ENCODE measurements around the gene CALCOCO1. TPM values are rescaled to one million over a fixed set of nuclear protein-coding genes. Genes with fewer than 3 reads are reported as not detected.

Gene CALCOCO1
- total and polyA plus RNA-seq, 2 of the 8 experiments (the other 6 are each of a cell fraction or from before 2014, with no cell fraction given): 20.3 to 39.3 TPM

- no peak for TF ChIP-seq CHD7 (IDR thresholded peaks at IDR 0.05; ENCODE audit: insufficient replicate concordance, low read length)
- no peak for TF ChIP-seq TCF12 (IDR thresholded peaks at IDR 0.05; ENCODE audit: low read depth, low read length)
- TF ChIP-seq CHD2 (IDR thresholded peaks at IDR 0.05; ENCODE audit: low read length): no peak
- TF ChIP-seq SP4 (IDR thresholded peaks at IDR 0.05; ENCODE audit: low read length): no peak
- no peak for TF ChIP-seq RFX5 (IDR thresholded peaks at IDR 0.05; ENCODE audit: borderline replicate concordance, low read depth, low read length)
- no peak for TF ChIP-seq USF2 (IDR thresholded peaks at IDR 0.05; ENCODE audit: low read length)
- TF ChIP-seq CBX5 (IDR thresholded peaks at IDR 0.05; ENCODE audit: low read depth, low read length): no peak
- TF ChIP-seq SP1 (IDR thresholded peaks at IDR 0.05; ENCODE audit: low read depth, low read length): no peak
- TF ChIP-seq TAF1 (IDR thresholded peaks at IDR 0.05; ENCODE audit: low read depth, low read length): no peak
- no peak for TF ChIP-seq NANOG (IDR thresholded peaks at IDR 0.05; ENCODE audit: insufficient read depth, low read depth, low read length, poor library complexity, severe bottlenecking)
- TF ChIP-seq EP300 (IDR thresholded peaks at IDR 0.05; ENCODE audit: borderline replicate concordance in 1 of 2, low read depth in 2 of 2, low read length in 2 of 2): no peak
Observed at GRCh38 chr12:53736592-53736991, 9.3 kb upstream of the CALCOCO1 start (continued).
